HG03108 (cell line): Measurements from ENCODE around the gene PEX5L.

Source experiments
- ATAC-seq: cut with Tn5 transposase; IDR thresholded peaks from one replicate; pipeline ENCODE4 v1.9.1; 2021; ENCODE audit warnings: moderate library complexity; ENCODE audit not compliant: unreplicated experiment

Gene PEX5L

DNA sequence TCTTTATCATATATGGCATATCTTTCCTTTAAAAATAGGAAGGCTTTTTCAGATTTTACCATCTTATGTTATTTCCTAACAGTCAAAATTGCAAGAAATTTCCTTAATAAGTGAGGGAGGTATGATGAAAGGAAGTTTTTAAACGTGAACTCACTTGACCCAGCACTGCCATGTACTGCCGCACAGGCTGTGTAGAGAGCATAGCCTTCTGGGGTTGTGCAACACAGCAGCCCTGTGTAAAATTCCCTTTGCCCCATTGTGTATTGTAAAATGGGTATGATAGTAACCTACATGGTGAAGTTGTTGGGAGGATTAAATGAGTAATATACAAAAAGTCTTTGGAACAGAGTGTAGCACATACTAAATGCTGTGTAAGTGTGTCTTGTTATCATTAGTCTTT, 78.6 kb downstream of the PEX5L start:
- no peak for ATAC-seq

DNA sequence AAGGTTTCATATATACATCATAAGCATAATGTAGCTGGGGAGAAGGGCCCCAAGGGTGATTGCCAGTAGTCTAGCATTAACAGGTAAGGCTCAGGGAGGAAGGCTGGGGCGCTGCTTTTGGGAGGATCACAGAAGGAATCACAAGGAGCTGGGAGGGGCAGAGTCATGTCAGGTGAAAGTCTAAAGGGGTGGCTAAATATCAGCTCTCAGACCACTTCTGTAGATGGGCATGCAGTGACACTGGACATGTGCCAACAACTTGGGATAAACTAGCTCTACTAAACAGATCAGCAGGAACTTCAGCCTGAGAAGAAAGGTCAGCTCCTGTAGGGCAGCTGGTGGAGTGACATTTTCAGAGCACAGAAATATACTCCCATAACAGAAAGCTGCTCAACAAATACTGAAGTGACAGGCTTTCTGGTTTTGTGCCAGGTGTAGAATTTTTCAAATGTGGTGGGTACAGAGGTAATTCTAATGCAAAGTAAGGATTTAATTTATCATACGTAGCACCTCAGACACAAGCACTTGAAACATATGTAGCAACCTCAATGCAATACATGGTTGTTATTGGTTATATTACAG, 79.4 kb downstream of the PEX5L start:
- ATAC-seq, result peak; percentile 20

DNA sequence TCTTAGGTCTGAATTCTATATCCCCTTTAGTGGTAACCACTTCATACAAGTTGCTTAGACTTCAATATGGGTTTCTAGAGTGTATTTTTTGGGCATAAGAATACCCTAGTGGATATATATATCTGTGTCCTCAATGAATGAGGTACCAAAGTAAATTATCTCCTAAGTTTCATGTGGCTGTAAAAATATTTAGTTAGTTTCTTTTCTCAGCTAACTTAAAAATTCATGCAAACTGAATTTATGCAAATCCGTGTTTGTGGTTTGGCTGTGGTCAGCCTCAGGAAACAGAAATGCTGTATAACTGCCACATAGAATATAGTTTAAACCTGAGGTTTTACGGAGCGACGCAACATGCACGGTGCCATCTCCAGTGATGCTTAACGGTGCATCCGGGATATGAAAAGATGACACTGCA, 80.3 kb downstream of the PEX5L start:
- peak; percentile 86 for ATAC-seq

DNA sequence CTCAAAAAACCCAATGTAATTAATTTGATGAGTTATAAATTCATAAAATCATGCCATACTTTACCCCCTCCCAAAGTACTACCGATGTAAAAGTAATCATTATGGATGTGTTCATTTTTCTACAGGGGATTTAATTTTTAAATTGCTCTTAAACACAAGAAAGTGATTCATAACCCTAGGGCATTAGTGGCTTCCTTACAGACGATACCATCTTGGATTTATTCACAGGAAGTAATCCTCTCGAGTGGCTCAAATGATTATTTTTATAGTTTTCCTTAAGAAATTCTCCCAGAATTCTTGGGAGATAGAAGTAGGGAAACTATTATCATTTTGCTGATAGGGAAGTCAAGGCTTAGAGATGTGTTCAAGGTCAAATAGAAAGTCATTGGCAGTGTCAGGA, 80.9 kb downstream of the PEX5L start:
- no peak for ATAC-seq

DNA sequence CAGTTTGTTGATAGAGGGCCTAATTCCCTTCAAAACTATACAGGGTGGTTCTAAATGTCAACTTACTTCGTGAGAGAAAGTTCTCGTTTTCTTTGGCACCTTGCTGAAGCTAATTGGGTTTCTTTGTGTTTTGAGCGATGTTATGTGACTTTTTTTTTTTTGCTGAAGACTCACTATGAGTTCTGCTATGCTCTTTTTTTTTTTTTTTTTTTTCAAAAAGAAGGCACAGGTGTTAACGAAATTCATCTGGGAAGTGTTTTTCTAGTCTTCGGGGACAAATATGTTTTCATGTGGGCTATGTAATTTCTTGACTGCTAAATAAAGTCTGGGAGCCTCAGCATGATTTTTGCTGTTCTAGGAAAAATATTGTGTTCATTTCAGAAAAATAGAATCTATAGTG, 81.5 kb downstream of the PEX5L start:
- ATAC-seq, result no peak

DNA sequence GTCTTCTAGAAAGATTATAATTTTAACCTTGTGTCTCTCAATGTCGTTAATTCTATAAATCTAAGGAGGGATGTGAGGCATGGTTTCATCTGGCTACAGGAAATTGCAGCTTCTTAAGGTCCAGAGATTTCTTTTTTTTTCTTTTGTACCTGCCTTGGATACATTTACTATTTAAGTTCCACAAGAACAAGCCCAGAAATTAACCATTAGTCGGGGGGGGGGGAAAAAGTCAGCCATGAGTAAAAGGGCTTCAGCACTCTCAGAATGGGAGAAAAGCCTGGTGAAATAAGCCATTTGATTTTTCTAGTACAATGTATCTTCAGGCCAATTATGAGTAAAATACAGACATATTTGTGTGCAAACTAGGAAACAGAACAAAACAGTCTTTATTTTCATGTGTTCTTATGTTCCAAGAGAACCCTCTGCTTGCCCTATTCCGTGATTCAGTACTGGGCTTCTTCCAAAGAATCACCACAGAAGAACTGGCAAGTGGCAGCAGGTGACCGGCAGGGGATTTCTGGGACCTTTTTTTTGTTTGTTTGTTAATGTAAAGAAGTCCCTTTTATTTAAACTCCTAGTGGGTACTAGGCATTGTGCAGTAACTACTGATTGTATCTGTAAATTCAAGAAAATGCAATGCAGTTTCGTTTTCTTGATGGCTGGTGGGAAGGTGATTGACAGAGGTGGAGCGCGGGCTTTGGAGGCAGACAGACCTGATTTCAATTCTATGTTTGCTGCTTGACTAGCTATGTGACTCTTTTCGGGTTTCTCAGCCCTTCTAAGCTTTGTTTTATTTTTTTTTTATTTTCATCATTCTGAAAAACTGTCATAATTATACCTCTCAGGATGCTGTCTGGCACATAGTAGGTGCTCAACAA, 82.5 kb downstream of the PEX5L start:
- ATAC-seq, result no peak

DNA sequence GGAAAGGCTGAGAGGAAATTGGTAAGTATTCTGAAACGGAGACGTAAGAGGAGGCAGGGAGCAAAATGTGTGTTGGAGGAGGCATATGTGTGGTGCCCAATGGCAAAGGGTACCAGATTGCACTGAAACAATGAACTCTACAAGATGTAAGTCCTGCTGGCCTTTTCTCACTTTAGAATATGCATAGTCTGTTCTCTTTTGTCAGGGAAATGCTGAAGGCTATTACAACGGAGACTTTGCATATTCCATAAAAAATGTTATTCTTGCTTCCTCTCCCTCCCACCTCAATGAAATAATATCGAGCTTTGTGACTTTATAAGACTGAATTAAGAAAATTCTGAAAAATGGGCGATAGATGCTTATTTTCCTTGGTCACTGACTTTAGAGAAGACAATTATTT, 85.9 kb downstream of the PEX5L start:
- ATAC-seq, result no peak

DNA sequence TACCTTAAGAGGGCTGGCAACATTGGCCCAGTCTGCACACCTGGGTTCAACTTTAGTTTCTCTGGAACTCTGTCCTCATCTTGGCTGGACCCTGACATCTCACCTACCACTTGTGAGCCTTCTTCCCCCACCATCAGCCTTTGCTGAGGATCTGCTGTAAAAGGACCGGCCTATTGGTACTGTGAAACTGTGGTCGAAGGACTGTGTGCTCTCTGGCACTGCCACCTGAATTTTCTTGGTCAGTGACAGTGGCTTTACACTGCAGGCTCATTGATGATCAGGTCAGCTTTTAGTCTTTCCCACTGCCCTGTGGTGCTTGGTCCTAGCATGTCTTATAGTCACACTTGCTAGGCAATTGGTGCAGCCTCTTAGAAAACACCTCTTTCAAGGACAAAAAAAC, 86.9 kb downstream of the PEX5L start:
- ATAC-seq, result peak; percentile 14

DNA sequence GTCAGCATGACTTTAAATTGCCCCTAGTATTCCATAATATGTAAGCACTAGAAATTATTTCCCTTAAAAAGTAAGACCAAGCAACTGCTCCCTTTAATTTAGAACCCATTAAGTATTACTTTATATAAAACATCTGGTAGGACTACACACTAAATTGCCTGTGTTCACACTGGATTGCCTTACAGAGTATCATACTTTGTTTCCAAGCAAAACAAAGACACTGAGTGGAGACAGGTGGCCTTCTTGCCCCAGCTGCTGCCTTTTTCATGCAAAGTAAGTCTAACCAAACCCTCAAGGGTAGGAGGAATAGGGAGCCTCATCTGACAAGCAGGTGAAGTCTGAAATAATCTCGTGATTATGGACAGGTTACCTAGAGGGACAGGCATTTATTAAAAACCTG, 87.3 kb downstream of the PEX5L start:
- peak; percentile 82 for ATAC-seq

DNA sequence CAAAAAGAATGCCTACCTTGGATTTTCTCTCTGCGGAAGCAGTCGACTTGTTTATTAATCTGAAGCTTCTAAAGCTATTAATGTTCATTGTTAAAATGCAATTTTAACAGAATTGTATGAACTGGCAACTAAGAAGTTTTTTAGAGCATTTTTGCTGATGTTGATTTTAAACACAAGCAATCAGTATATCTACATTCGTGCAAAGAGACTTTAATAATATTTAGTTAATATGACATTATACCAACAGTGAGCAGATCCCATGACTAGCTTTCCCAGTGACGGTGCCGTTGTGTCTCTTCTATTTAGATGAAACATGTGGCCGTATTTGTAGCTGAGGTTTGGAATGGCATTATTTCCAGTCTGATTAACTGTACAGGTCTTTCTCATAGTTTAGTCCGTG, 88.0 kb downstream of the PEX5L start:
- no peak for ATAC-seq

DNA sequence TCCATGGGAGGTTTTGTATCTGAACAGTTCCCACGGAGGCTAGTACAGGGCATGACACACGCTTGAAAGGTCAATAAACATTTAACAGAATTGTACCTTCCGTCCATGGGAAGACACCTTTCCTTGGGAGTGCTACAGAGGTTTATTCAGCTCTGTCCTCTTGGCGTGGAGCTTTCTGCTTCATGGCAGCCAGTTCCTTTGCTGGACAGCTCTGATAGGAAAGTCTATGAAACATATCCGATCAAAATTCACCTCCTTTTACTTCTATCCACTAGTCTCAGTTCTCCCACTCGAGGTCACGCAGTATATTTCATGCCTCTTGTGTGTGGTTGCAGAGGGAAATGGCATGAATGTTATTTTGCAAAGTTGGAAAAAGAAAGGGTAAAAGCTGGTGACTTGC, 91.2 kb downstream of the PEX5L start:
- ATAC-seq, result no peak

DNA sequence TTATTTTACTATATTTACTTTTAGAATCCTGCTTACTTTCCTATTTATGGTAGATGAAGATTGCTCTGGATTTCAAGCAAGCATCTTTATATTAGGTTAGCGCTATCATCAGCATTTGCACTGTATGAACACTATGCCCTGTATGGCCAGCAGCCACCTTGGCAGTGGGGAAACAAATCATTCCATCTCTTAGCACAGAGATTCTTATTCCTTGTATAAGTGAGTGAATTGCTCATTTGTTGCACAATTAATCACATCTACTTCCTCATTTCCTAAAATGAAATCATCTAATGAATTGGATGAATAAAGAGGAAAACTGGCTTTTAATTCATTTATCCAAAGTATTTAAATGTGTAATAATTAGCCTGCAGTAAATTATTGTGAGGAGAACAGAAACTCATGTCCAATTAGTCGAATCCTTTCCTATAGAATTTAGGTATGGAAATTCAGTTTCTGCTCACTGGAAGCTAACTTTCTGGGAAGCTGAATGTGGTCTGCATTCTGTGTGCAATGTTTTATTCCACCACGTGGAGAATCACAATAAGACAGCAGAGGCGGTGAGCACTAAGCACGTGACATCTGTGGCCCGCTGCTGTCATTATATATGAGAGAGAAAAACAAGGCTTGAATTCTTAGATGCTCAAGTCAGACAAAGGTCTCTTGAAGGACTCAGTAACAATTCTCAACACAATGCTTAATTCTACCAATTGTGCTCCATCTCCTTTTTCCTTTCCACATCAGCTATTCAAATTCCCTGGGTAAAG, 93.4 kb downstream of the PEX5L start:
- no peak for ATAC-seq

DNA sequence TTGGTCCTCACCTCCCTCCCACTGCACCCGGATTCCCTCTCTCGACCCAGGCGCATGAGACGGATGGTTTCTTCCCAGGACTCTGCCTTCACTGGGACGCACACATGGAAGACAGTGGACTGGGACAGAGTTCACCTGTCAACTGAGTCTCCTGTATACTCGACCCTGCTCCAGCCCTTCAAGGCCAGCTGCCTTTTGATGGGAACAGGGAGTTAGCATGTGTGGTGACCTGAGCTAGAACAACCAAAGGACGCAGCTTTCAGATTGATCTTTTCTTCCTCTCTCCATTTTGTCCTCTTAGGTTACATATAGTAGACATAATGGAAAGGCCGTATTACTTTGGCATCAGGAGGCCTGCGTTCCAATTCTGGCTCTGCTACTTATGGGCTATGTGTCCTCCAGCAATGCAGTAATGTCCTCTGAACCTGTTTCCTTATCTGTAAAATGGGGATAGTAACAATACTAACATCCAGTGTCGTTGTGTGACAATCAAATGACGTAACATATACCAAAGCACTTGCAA, 94.1 kb downstream of the PEX5L start:
- no peak for ATAC-seq

DNA sequence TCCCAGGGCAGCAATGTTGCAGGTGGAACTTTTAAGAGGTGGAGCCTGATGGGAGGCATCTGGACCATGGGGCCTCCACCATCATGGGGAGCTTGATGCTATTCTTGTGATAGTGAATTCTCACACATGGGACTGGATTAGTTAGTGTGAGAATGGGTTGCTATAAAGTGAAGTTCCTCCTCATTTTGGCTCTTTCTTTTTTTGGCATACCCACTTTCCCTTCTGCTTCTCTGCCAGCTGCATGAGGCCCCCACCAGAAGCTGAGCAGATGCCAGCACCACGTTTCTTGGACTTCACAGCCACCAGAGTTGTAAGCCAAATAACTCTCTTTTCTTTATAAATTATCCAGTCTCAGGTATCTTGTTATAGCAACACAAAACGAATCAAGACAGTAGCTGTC, 101.0 kb downstream of the PEX5L start:
- ATAC-seq, result no peak

DNA sequence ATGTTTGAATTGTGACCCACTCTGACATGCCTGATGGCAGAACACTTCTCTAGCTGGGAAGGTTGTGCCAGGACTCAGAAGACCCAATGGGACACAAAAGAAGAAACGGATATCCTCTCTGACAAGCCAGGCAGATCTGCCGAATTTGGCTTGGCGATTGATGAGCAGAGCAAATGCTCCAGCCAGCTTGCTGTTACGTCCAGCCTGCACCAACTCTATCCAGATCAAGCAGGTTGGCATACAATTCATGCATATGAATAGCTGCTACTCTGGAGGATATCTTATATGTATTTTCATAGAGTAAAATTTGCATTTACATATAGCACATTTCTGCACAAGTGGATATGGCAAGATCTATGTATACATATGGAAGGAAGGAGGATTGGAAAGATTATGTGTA, 102.8 kb downstream of the PEX5L start:
- no peak for ATAC-seq

DNA sequence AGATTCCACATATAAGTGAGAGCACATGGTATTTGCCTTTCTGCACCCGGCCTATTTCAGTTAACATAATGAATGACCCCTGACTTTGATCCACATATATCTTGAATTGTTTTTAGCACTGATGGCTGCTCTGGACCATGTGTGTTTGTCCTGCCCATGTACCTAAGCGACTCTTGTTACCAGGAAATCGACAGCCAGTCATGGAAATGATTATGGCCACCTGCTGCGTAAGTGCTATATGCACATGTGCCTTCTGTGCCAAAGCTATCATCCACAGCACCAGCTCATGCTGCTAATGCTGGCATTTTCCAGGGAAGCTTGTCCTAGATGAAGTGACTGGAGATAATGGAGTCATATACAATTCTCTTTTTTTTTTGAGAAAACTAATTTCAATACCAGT, 103.7 kb downstream of the PEX5L start:
- ATAC-seq, result no peak

DNA sequence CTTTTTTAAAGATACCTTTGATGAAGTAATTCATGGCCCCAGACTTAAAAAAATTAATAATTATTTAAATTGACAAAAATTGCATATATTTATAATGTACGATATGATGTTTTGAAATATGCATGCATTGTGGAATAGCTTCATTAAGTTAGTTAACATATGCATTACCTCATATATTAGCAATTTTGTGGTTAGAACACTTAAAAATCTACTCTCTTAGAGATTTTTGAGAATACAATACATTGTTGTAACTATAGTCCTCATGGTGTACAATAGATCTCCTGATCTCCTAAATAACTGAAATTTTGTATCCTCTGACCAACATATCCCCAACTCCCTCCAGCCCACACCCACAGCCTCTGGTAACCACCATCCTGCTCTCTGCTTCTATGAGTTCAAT, 104.1 kb downstream of the PEX5L start:
- ATAC-seq, result no peak

DNA sequence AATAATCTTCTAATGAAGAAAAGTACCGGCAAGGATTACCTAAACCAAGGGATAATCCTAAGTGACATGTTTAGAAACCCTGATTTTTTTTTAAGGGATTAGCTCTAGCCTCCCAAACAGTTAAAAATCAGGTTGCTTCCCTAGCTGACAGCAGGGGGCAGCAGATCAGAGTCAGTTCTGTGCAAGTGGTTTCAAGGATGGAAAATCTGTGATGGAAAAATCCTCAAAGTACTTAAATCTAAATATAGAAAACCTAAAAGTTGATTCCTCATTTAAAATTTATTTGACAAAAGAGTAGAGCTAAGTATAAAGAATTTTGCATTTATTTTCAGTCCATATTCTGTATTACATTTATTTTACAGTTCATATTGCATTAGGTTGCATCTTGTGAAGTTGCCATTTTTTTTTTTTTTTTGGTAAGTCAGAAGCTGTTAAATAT, 107.6 kb downstream of the PEX5L start:
- ATAC-seq, result peak; percentile 60

DNA sequence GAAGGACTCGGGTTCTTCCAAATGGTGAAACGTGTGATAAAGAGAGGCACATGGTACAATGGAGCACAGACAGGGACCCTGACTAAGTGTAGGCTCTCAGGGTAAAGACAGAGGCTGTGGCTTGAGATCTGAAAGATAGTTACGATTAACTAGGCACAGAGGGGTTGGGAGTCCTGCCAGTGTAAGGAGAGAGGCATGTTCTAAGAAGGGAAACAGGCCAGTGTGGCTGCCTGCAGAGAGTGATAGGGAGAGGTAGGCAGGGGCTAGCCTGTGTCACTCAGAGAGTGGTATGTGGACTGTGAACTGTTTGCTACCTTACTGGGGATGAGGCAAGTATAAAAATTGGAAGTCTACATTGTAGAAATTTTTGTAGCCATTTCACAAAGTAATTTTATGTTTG, 109.5 kb downstream of the PEX5L start:
- ATAC-seq, result no peak

DNA sequence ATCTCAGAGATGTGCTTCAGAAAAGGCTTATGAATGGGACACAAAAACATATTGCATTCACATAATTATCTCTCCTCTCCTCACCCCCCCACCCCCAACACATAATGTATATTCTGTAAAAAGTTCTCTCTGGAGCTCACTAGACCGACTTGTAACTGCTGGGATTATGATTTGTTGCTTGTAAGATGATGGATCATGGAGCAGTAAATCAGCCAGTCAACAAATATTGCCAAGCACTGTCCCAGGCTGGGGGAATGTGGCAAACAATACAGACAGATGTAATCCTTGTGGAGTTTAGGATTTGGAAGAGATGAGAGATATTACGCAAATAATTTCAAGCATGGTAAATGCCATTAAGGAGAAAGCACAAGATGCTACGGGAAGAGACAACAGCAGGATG, 114.8 kb downstream of the PEX5L start:
- no peak for ATAC-seq

DNA sequence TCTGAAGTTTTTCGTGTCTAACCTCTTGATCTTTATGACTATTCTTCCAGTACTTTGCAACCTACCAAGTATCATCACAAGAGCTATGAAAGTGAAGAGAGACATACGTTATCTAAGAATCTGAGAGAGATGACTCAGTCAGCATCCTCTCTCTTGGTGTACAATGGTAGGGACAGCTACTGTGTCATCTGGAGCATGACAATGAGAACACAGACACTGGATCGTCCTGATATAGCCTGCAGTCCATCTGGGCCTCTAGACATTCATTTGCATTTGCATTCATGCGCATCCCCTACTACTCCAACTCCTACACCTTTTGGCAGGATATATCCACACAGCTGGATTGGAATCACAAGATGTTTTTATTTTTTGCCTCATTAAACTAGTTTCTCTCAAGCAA, 115.2 kb downstream of the PEX5L start:
- ATAC-seq, result no peak
